Activated CD4-positive, alpha-beta T cell treated with anti-CD3 and anti-CD28 coated beads for 48 hours (primary cell): ENCODE data around the gene GIPC3.

ENCODE experiments used
- DNase-seq: peaks from one replicate; pipeline ENCODE4 v3.0.0-alpha.2; 2020

GIPC3 gene, protein sequence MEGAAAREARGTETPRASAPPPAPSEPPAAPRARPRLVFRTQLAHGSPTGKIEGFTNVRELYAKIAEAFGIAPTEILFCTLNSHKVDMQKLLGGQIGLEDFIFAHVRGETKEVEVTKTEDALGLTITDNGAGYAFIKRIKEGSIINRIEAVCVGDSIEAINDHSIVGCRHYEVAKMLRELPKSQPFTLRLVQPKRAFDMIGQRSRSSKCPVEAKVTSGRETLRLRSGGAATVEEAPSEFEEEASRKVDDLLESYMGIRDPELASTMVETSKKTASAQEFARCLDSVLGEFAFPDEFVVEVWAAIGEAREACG

DNA sequence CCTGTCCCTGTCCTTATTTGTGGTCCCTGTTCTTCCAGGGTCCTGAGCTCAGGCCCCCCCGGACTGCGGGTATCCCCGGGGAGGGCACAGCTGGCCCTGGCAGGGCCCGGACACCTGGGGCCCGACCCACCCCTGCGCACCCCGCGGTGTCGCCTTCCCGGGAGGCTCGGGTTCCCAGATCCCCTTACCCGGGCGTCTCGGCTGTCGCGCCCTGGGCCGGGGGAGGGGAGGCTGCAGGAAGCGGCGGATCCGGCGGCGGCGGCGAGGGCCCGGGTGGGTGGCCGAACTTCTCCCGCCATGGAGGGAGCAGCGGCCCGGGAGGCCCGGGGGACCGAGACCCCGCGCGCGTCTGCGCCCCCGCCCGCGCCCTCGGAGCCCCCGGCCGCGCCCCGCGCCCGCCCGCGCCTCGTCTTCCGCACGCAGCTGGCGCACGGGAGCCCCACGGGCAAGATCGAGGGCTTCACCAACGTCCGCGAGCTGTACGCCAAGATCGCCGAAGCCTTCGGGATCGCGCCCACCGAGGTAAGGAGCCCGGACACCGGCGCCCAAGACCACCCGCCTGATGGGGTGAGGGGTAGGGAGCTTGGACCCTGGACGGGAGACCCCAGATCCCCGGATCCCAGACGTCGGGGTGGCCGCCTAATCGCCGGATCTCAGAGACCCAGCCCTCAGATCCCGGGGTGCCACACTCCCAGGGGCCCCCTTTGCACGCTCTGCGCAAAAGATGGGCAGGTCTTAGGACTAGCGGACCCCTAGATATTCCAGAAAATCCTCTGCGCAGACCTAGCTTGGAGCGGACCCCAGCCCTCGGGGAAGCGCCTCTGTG, at the start of gene GIPC3:
Gene GIPC3, plus strand, starts transcription at position 178 of the 826 bp plus-strand sequence. Its CDS starts 120 bp downstream, at position 298.
- DNase-seq = no peak

DNA sequence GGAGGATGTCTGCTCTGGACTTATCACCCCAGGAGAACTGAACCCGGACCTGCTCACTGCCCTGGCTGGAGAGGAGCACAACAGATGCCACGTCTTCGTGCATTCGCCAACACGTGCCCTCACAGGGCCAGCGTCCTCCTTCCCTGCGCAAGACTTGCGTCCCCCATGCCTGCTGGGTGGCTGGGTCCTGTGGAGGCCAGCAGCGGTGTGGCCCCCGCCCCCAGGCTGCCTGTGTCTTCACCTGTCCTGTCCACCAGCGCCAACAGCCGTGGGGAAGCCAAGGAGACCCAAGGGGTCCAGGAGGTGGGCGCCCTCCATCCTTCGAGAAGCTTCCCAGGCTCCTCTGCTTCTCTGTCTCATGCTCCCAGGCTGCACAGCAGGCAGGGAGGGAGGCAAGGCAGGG, 49.7 kb upstream of the GIPC3 start:
- DNase-seq = no peak

DNA sequence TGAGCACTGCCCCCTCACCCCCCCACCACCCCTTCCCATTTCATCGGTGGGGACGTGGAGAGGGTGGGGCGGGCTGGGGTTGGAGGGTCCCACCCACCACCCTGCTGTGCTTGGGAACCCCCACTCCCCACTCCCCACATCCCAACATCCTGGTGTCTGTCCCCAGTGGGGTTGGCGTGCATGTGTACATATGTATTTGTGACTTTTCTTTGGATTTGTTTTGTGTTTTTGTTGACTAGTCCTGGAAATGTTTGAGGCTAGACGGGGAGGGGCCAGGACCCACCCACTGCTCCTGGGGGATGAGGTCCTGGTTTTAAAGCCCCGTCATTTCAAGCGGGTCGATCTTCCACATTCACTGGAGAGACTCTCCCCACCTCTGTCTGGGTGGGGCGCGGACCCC, 49.3 kb upstream of the GIPC3 start:
- DNase-seq = no peak

GRCh38 chr19:3536429-3537100, 48.7 kb upstream of the GIPC3 start:
- no peak for DNase-seq

DNA sequence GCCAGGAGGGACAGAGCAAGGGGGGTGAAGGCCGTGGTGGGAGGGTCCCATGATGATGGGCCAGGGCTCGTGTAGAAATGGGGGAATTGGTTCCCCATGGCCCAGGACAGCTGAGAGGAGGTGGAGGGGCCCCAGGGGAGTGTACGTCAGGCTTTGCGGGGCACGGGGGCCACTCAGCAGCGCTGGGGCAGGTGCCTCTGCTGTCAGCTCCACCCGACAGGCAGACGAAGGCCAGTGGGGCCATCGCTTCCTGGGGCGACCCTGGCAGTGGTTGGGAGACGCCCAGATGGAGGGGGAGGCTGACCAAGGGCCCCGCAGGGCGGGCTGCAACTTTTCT, 48.2 kb upstream of the GIPC3 start:
- no peak for DNase-seq

DNA sequence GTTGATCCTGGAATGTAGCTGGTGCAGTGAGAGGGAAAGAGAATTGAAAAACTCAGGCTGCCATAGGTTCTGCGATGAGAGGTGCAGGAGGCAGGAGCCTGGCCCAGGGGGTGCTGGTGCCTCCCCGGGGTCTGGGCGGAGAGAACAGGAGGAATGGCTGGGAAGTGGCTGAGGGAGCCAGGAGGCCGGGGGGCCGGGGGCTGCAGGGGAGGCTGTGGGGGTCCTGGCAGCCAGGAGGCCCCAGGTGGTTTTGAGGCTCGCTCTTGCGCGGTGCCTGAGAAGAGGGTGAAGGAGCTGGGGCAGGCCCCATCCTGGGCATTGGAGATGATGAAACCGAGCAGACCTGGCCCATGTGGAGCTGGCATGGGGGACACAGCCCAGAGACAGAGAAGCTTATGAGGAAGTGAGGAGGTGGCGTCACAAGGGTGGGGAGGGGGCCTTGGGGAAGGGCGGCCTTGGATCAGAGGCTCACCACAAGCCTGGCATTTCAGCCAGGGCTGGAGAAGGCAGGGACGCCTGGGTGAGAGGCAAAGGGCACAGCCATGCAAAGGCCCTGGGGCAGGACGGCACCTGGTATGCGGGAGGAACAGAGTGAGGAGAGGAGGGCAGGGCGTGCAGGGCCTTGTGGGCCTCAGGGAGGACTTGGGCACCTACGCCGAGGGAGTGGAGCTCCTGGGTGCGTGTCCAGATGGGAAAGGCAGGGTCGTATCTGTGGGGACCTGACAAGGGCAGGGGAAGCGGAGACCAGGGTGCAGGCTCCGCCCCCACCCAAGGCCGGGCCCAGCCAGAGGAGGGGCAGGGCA, 47.6 kb upstream of the GIPC3 start:
- DNase-seq = no peak

GRCh38 chr19:3538258-3538929, 46.9 kb upstream of the GIPC3 start:
- DNase-seq = no peak

DNA sequence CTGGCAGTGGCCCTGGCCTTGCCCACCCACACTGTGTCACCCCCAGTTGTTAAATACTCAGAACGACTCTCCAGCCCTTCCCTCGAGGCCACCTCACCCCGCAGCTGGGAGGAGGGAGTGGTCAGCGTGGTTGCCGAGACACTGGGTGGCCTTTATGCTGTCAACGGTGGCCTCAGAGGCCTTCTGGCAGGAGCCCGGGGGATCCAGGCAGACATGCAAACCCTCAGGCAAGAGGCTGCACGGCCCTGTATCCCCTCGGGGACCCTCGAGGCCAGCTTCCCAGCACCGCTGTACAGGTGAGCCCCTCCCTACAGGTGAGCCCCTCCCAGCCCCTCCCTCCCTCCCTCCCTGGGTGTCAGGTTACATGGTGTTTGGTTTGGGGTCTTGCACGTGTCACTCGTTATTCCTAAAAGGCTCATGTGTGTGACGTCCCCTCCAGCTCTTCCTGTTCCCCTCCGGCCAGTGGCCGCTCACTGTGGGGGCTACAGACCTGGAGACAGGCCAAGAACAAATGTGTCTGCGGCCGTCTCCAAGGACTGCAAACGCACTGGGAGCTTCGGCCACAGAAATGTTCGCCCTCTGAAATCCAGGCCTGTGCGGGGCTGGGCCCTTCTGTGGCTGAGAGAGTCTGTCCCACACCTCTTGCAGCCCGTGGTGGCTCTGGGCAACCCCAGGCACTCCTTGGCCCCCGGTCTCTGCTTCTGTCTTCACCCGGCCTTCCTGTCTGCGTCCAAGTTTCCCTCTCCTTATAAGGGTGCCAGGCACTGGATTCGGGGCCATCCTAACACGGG, 46.1 kb upstream of the GIPC3 start, which contains the start of gene TEKTIP1:
Gene TEKTIP1, plus strand, starts transcription at position 210 of the 791 bp plus-strand sequence. Its CDS starts 4 bp downstream, at position 214.
- no peak for DNase-seq

DNA sequence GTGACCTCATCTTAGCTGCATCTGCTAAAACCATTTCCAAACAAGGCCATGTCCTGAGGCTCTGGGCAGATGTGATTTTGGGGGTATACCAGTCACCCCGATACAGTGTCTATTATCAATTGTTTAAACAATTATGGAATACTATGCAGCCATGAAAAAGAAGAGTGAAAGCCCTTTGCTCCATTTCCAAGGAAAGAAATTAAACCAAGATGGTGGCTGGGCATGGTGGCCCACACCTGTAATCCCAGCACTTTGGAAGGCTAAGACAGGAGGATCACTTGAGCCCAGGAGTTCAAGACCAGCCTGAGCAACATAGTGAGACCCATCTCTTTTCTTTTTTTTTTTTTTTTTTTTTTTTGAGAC, 45.5 kb upstream of the GIPC3 start:
- DNase-seq = no peak

GRCh38 chr19:3543150-3544057, 41.9 kb upstream of the GIPC3 start:
- DNase-seq = no peak

DNA sequence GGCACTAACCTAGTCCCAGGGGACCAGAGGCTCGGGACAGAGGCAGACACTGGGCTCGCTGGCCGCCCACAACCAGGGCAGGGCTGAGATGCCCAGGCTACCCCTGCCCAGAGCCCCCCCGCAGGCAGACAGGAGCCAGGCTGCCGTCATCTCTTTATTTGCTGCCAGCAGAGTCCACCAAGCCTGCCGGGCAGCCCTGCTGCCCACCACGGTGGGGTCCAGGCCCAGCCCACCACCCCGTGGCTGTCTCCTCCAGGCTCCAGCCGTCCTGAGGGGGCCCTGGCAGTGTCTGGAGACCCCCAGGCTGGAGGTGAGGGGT, 41.3 kb upstream of the GIPC3 start:
- no peak for DNase-seq

DNA sequence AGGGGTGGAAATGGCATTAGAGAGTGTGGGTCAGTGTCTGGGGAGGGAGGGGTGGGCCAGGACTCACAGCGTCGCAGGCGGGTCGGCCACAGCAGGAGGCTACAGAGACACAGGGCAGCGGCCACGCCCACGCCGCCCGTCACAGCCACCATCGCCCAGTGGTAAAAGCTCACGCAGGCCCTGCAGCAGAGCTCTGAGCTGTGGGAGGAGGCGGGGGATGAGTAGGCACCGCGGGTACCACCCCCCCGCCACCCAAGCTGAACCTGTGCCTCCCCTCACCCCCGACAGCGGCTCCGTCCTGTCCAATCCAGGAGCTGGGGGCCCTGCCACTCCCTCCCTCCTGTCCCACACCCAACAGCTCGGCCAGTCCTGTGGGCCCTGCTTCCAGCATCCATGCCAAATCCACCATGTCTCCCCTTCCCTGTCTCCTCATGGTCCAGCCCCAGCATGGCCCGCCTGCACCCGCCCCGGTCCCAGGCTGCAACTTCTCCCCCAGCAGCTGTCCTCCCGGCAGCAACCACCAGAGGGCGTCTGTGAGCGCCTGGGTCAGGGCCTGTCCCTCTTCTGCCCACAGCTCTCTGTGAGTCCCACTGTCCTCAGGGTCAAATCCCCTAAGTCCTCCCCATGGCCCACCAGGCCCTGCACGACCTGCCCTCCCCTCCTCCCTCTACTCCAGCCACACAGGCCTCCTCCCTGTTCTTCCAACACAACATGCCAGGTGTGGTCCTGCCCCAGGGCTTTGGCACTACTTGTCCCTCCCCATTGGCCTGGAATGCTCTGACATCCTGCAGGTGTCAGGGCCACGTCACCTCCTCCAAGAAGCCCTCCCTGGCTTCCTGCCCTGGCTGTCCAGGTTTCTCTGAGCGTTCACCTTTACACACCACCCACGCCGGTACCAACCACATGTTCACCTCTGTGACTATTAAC, 40.3 kb upstream of the GIPC3 start:
- peak; percentile 86 for DNase-seq

- DNase-seq = no peak
These were observed 39.6 kb upstream of the GIPC3 start for GRCh38 chr19:3545669-3546034.

DNA sequence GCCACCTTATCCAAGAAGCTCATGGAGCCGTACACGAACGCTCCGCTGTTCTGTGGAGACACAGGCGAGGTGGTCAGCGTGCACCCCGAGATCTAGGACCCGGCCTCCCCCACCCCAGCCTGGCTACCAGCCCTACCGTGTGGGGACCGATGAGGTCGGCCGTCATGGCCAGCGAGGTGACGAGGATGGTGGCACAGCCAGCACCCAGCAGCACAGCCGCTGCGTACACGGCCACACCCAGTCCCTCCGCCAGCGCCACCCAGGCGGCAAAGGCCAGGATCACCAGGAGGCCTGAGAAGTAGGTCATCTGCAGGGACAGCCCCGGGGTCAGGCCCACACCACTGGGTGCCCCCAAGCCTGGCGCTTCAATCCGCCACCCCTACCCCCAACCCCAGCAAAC, 39.2 kb upstream of the GIPC3 start:
- DNase-seq = no peak

DNA sequence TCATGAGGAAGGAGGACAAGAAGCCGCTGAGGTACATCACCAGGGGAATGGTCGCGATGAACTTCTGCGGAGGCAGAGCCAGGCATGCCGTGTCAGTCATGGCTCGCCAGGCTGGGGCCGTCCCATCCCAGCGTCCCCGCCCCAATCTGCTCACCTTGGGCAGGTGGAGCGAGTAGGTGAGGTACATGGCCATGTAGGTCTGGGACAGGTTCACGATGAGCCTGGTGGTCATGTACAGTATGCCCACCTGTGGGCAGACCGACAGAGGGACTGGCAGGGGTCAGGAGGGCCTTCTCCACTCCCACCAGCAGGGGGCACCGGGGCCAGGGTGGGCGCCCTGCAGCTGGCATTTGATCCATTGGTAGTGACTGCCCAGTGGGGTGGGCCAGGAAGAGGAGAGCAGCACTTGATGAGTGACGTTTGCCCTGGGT, 38.0 kb upstream of the GIPC3 start:
- DNase-seq = peak; percentile 59

GRCh38 chr19:3547767-3548282, 37.5 kb upstream of the GIPC3 start:
- no peak for DNase-seq

DNA sequence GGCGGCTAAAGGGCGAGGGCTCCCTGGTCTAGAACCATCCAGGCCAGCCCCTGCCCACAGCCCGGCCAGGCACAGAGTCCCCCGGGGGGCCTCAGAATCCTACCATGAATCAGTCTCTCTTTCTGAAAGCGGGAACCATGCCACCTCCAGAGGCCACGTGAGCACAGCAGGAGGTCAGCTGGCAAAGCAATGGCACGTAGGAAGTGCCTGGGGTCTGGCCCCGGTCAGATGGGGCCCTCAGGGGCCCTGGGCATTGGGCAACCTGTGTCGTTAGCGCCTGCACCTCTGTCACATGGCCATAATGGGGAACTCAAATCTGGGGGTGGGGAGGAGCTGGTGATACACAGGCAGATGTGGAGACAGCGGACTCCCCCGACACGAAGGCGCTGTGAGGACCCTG, 36.7 kb upstream of the GIPC3 start:
- DNase-seq = no peak

GRCh38 chr19:3549816-3550215, 35.5 kb upstream of the GIPC3 start:
- DNase-seq = no peak
